DOHH2 (cell line): ENCODE results near the gene KIAA0930.

Experiments used
- H3F3A ChIP-seq: fragments of 200-600 bp; sonication (generic), shearing (Covaris generic); 2 replicates; pipeline ENCODE4 v1.6.0; 2016; ENCODE audit warnings: antibody characterized with exemption, mild to moderate bottlenecking; ENCODE audit not compliant: control insufficient read depth, insufficient read depth
- H3K27ac ChIP-seq: fragments of 200-600 bp; sonication (generic); 2 replicates; pipeline ENCODE4 v1.5.1; 2014; ENCODE audit warnings: low read depth, mild to moderate bottlenecking, low read length, moderate library complexity
- H3K27me3 ChIP-seq: fragments of 200-600 bp; sonication (generic); 2 replicates; pipeline ENCODE4 v1.6.1; 2014; ENCODE audit warnings: mild to moderate bottlenecking, low read length, mixed read lengths; ENCODE audit not compliant: control insufficient read depth
- H3K36me3 ChIP-seq: fragments of 200-600 bp; sonication (generic); 2 replicates; pipeline ENCODE4 v1.6.1; 2014; ENCODE audit warnings: mild to moderate bottlenecking, low read length, moderate library complexity, mixed read lengths; ENCODE audit not compliant: control insufficient read depth
- H3K4me1 ChIP-seq: fragments of 200-600 bp; sonication (generic); 2 replicates; pipeline ENCODE4 v1.6.1; 2014; ENCODE audit warnings: mild to moderate bottlenecking, low read length, mixed read lengths; ENCODE audit not compliant: control insufficient read depth
- H3K4me2 ChIP-seq: fragments of 200-600 bp; sonication (generic); 2 replicates; pipeline ENCODE4 v1.6.0; 2014; ENCODE audit warnings: mild to moderate bottlenecking, low read length, moderate library complexity
- H3K4me3 ChIP-seq: fragments of 200-600 bp; sonication (generic); 2 replicates; pipeline ENCODE4 v1.5.1; 2014; ENCODE audit warnings: mild to moderate bottlenecking, low read length, mixed read lengths
- H3K79me2 ChIP-seq: fragments of 200-600 bp; sonication (generic); 2 replicates; pipeline ENCODE4 v1.6.1; 2014; ENCODE audit warnings: mild to moderate bottlenecking, low read length, mixed read lengths; ENCODE audit not compliant: control insufficient read depth
- H3K9me2 ChIP-seq: fragments of 200-600 bp; sonication (generic); replicated peaks from 2 replicates; pipeline ENCODE4 v1.6.1; 2014; ENCODE audit warnings: mild to moderate bottlenecking, low read length, mixed read lengths; ENCODE audit not compliant: control insufficient read depth
- H3K9me3 ChIP-seq: fragments of 200-600 bp; sonication (generic); 2 replicates; pipeline ENCODE4 v1.6.1; 2014; ENCODE audit warnings: antibody characterized with exemption, low read length, mixed read lengths; ENCODE audit not compliant: control insufficient read depth, insufficient read depth
- H4K20me1 ChIP-seq: fragments of 200-600 bp; sonication (generic); 2 replicates; pipeline ENCODE4 v1.6.0; 2014; ENCODE audit warnings: low read depth, mild to moderate bottlenecking, antibody characterized with exemption, low read length, moderate library complexity; ENCODE audit not compliant: control insufficient read depth, insufficient read depth
- CTCF ChIP-seq: fragments of 200-600 bp; sonication (generic); IDR thresholded peaks from one replicate; pipeline ENCODE4 v1.5.1; 2014; ENCODE audit warnings: antibody characterized with exemption, mild to moderate bottlenecking, low read depth, low read length; ENCODE audit not compliant: poor library complexity, severe bottlenecking
- EZH2phosphoT487 ChIP-seq: fragments of 200-600 bp; sonication (generic); IDR thresholded peaks from 2 replicates; pipeline ENCODE4 v1.6.1; 2017; ENCODE audit warnings: borderline replicate concordance, mild to moderate bottlenecking, antibody characterized with exemption, low read length, moderate library complexity, mixed read lengths

KIAA0930 gene

DNA sequence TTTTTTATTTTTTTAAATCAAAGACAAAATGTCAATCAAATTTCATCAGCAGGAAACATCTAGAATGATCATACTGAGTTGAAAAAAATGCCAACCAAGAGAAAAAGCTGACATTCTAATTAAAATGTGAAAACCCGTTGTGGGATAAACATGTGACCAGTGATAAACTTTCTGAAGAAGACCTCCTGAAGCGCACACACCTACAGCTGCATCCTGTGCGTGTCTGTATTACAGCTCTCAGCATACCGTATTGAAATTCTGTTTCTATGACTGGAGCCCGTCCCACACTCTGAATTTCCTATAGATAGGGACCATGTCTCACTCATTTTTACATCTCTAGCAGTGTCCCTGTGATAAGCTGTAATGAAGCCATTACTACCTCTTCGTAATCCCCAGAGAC, 89.2 kb downstream of the KIAA0930 start:
- Histone ChIP-seq H3K4me3 (no peak overlapping the region), H3K4me1 (no peaks in the 10 kb centered on the region), H3K27ac (no peak overlapping the region), H3K79me2 (no peaks in the 10 kb centered on the region; the same call in 1 of the 2 replicates), H3K27me3 (no peaks in the 10 kb centered on the region), H3K9me3 (no peaks in the 10 kb centered on the region), H3K36me3 (peaks cover 26% of the 10 kb centered on the region), H3K9me2 (no peaks in the 10 kb centered on the region), H3F3A (no peaks in the 10 kb centered on the region), H3K4me2 (no peak overlapping the region), H4K20me1 (no peaks in the 10 kb centered on the region)
- TF ChIP-seq CTCF (no peak), EZH2phosphoT487 (no peak)

DNA sequence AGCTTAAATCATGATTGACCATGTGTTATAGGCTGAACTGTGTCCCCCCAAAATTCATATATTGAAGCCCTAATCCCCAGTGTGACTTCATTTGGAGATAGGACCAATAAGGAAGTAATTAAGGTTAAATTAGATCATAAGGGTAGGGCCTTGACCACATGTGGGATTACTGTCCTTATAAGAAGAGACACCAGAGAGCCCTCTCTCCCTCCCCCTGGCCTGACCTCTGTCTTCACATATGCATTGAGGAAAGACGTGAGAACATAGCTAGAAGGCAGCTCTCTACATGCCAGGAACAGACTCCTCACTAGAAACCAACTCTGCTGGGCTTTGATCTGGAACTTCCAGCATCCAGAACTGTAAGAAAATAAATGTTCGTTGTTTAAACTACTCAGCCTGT, 90.6 kb downstream of the KIAA0930 start:
- Histone ChIP-seq H3F3A (no peaks in the 10 kb centered on the region), H3K4me3 (no peak overlapping the region), H3K27ac (no peak overlapping the region), H4K20me1 (no peaks in the 10 kb centered on the region), H3K79me2 (no peaks in the 10 kb centered on the region; the same call in 1 of the 2 replicates), H3K9me2 (no peaks in the 10 kb centered on the region), H3K4me1 (no peaks in the 10 kb centered on the region), H3K4me2 (no peak overlapping the region), H3K9me3 (no peaks in the 10 kb centered on the region), H3K27me3 (no peaks in the 10 kb centered on the region), H3K36me3 (peaks cover 22% of the 10 kb centered on the region)
- TF ChIP-seq CTCF (no peak), EZH2phosphoT487 (no peak)

DNA sequence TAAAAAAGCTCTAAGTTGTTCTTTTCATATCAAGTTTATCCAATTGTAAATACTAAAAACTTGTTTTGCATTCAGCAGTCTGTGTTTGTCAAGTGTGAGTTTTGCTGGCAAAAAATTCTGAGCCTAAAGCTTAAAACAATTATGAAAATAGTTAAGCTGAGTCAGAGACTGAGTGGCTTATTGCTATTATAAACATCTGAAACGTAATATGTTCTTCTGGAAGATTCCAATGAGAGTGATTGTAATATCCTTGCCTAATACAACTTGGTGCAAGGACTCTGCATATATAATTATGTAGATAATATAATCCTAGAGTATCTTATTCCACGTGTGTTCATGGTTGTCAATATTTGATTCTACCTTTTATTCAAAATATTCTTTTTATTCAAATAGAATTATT, 91.0 kb downstream of the KIAA0930 start:
- H3K79me2 ChIP-seq: no peaks in the 10 kb centered on the region
- no peak overlapping the region for H3K27ac ChIP-seq
- H4K20me1 ChIP-seq: no peaks in the 10 kb centered on the region
- H3K9me3 ChIP-seq: no peaks in the 10 kb centered on the region
- H3K4me3 ChIP-seq: no peak overlapping the region
- no peak overlapping the region for H3K4me2 ChIP-seq
- no peaks in the 10 kb centered on the region for H3K27me3 ChIP-seq
- no peaks in the 10 kb centered on the region for H3F3A ChIP-seq
- peaks cover 22% of the 10 kb centered on the region for H3K36me3 ChIP-seq
- no peaks in the 10 kb centered on the region for H3K9me2 ChIP-seq
- no peaks in the 10 kb centered on the region for H3K4me1 ChIP-seq
- TF ChIP-seq CTCF (no peak), EZH2phosphoT487 (no peak)

GRCh38 chr22:45144916-45145315, 95.8 kb downstream of the KIAA0930 start:
- Histone ChIP-seq H3K9me2 (no peaks in the 10 kb centered on the region), H4K20me1 (no peaks in the 10 kb centered on the region), H3K4me2 (no peak overlapping the region), H3K36me3 (peaks cover 6% of the 10 kb centered on the region; the same call in 1 of the 2 replicates), H3K4me3 (no peak overlapping the region), H3K27me3 (no peaks in the 10 kb centered on the region), H3K4me1 (no peaks in the 10 kb centered on the region), H3F3A (no peaks in the 10 kb centered on the region), H3K79me2 (no peaks in the 10 kb centered on the region), H3K9me3 (no peaks in the 10 kb centered on the region), H3K27ac (no peak overlapping the region)
- TF ChIP-seq CTCF (no peak), EZH2phosphoT487 (no peak)
